ENCODE data around the gene MRPL10. TPM values are rescaled to one million over a fixed set of nuclear protein-coding genes. Genes with fewer than 3 reads are reported as not detected.

The MRPL10 gene
- total RNA-seq, 1 experiment from 2014 or later = 49.3 TPM

DNA sequence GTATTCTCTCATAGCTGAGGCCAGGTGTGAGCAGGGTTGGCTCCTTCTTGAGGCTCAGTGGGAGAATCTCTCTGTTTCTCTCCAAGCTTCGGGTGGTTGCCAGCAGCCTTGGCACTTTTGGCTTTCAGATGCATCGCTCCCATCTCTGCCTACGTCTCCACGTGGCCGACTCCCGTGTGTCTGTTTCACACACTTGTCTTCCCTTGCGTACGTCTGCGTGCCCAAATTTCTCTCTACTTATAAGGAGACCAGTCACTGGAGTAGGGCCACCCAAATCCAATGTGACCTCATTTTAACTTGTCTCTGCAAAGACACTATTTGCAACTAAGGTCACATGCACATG lies 24.5 kb downstream of the MRPL10 start:
- H3K27ac Mint-ChIP-seq (ENCODE audit: low read depth, unreplicated experiment) = no peak overlapping the region
- DNase-seq (ENCODE audit: unreplicated experiment) = no peak
- no TSS peak for BruUV-seq (replicated peaks)
- H3K4me1 Mint-ChIP-seq (ENCODE audit: insufficient read depth, unreplicated experiment) = peaks cover 22% of the 10 kb centered on the region
- TF ChIP-seq, protein P1, sequence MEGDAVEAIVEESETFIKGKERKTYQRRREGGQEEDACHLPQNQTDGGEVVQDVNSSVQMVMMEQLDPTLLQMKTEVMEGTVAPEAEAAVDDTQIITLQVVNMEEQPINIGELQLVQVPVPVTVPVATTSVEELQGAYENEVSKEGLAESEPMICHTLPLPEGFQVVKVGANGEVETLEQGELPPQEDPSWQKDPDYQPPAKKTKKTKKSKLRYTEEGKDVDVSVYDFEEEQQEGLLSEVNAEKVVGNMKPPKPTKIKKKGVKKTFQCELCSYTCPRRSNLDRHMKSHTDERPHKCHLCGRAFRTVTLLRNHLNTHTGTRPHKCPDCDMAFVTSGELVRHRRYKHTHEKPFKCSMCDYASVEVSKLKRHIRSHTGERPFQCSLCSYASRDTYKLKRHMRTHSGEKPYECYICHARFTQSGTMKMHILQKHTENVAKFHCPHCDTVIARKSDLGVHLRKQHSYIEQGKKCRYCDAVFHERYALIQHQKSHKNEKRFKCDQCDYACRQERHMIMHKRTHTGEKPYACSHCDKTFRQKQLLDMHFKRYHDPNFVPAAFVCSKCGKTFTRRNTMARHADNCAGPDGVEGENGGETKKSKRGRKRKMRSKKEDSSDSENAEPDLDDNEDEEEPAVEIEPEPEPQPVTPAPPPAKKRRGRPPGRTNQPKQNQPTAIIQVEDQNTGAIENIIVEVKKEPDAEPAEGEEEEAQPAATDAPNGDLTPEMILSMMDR (IDR thresholded peaks at IDR 0.05; ENCODE audit: unreplicated experiment) = no peak
- no peak overlapping the region for H3K4me3 Mint-ChIP-seq (ENCODE audit: unreplicated experiment)
- H3K9me3 Mint-ChIP-seq (ENCODE audit: unreplicated experiment) = no peaks in the 10 kb centered on the region
- ChIA-PET CTCF (no interaction called here), POLR2A (no interaction called here)
- intact Hi-C loops (cut with micrococcal nuclease) = no loop called here
- H3K36me3 Mint-ChIP-seq (ENCODE audit: insufficient read depth, unreplicated experiment) = no peaks in the 10 kb centered on the region
- no peaks in the 10 kb centered on the region for H3K27me3 Mint-ChIP-seq (ENCODE audit: insufficient read depth, unreplicated experiment)

DNA sequence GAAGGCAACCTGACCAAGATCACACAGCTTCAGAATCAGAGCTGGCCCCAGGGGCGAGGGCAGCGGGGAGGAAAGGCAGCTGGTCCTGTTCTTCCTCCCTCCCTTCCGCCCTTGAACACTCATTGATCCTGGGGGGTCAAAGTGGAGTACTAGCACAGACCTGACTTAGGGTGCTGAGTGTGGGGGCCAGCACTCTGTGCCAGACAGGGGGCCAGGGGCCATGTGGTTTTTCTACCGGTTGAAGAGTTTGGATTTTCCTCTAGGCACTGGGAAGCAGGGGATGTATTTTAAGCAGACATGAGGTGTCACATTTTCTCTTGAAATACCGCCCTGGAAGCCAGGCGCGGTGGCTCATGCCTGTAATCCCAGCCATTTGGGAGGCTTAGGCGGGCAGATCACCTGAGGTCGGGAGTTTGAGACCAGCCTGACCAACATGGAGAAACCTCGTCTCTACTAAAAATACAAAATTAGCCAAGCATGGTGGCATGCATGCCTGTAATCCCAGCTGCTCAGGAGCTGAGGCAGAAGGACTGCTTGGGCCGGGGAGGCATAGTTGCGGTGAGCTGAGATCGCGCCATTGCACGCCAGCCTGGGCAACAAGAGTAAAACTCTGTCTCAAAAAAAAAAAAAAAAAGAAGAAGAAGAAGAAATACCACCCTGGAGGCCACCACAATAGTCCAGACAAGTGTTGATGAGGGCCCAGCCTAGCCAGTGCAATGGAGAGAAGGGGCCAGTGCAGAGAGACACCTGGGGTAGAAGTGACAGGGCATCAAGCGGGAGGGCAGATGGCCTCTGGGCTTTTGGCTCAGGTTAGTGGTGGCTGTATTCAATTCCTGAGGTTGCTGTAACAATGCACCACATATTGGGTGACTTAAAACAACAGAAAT lies 25.1 kb downstream of the MRPL10 start:
- no peak overlapping the region for H3K27ac Mint-ChIP-seq (ENCODE audit: low read depth, unreplicated experiment)
- peaks cover 16% of the 10 kb centered on the region for H3K4me1 Mint-ChIP-seq (ENCODE audit: insufficient read depth, unreplicated experiment)
- intact Hi-C loops (cut with micrococcal nuclease) = no loop called here
- H3K9me3 Mint-ChIP-seq (ENCODE audit: unreplicated experiment) = no peaks in the 10 kb centered on the region
- no peaks in the 10 kb centered on the region for H3K36me3 Mint-ChIP-seq (ENCODE audit: insufficient read depth, unreplicated experiment)
- TF ChIP-seq, protein P1 (IDR thresholded peaks at IDR 0.05; ENCODE audit: unreplicated experiment) = no peak
- no peaks in the 10 kb centered on the region for H3K27me3 Mint-ChIP-seq (ENCODE audit: insufficient read depth, unreplicated experiment)
- BruUV-seq (replicated peaks) = no TSS peak
- no peak overlapping the region for H3K4me3 Mint-ChIP-seq (ENCODE audit: unreplicated experiment)
- ChIA-PET CTCF (interaction anchor here (0.6 to 0.7 kb wide), 2 partner anchors 16 to 89 kb away, joined by 3 read pairs; no protein-coding TSS in a partner anchor), POLR2A (no interaction called here)
- no peak for DNase-seq (ENCODE audit: unreplicated experiment)

DNA sequence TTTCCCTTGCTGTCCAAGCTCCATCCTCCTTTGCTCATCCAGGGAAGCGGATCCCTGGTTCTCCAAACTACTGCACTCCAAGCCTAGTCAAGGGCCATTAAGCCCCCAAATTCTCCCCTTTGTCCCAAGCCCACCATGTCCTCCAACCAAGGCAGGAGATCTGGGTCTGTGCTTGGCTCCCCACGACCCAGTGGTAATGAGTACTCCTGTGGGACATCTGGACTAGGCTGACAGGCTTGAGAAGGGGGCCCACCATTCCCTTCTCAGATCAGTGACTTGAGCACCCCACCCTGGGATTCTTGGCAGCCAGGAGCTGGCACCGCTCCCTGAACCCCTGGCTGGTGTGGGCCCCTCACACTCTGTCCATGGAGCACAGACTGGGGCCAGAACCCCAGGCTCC lies 26.9 kb downstream of the MRPL10 start:
- TF ChIP-seq, protein P1 (IDR thresholded peaks at IDR 0.05; ENCODE audit: unreplicated experiment) = no peak
- no TSS peak for BruUV-seq (replicated peaks)

DNA sequence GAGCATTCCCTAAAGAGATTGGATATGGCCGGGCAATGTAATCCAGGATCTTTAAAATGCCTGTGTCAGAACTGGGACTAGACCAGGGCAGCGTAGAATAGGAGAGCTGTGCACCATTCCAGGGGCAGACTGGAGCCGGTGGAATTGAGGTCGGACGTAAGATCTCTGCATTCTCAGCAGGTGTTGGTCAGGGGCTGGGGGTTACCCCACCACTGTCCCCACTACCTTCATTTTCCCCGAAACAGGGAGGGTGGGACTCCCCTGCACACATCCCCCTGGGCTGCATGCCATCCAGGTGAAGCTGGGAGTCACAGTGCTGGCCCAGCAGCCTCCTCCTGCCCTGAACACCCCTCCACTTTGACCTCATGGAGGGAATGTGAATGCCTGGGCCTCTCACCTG lies 27.6 kb downstream of the MRPL10 start:
- Mint-ChIP-seq H3K9me3 (ENCODE audit: unreplicated experiment) (no peaks in the 10 kb centered on the region), H3K4me1 (ENCODE audit: insufficient read depth, unreplicated experiment) (no peaks in the 10 kb centered on the region), H3K36me3 (ENCODE audit: insufficient read depth, unreplicated experiment) (no peaks in the 10 kb centered on the region), H3K27me3 (ENCODE audit: insufficient read depth, unreplicated experiment) (no peaks in the 10 kb centered on the region), H3K27ac (ENCODE audit: low read depth, unreplicated experiment) (no peak overlapping the region), H3K4me3 (ENCODE audit: unreplicated experiment) (no peak overlapping the region)
- POLR2A ChIA-PET = interaction anchor here (1.0 to 1.2 kb wide), 2 partner anchors 18 to 103 kb away, joined by 3 to 4 read pairs; partner anchors contain the start of gene OSBPL7
- intact Hi-C loops (cut with micrococcal nuclease) = no loop called here
- CTCF ChIA-PET = interaction anchor here (0.8 to 2.2 kb wide), 3 partner anchors 18 to 123 kb away, joined by 3 to 5 read pairs (median 4); partner anchors contain the start of gene OSBPL7
- DNase-seq (ENCODE audit: unreplicated experiment) = no peak
- no TSS peak for BruUV-seq (replicated peaks)
- TF ChIP-seq, protein P1 (IDR thresholded peaks at IDR 0.05; ENCODE audit: unreplicated experiment) = no peak

More for the DNA sequence above, 26.9 kb downstream of the MRPL10 start:
- H3K27ac Mint-ChIP-seq (ENCODE audit: low read depth, unreplicated experiment) = no peak overlapping the region
- POLR2A ChIA-PET = interaction anchor here (1.2 kb wide), 1 partner anchor 104 kb away, joined by 3 read pairs; no protein-coding TSS in a partner anchor
- no peaks in the 10 kb centered on the region for H3K9me3 Mint-ChIP-seq (ENCODE audit: unreplicated experiment)
- H3K4me1 Mint-ChIP-seq (ENCODE audit: insufficient read depth, unreplicated experiment) = no peaks in the 10 kb centered on the region
- H3K36me3 Mint-ChIP-seq (ENCODE audit: insufficient read depth, unreplicated experiment) = no peaks in the 10 kb centered on the region
- CTCF ChIA-PET = interaction anchor here (0.8 to 1.6 kb wide), 4 partner anchors 23 to 139 kb away, joined by 3 to 4 read pairs (median 4); no protein-coding TSS in a partner anchor
- no peak overlapping the region for H3K4me3 Mint-ChIP-seq (ENCODE audit: unreplicated experiment)
- no peak for DNase-seq (ENCODE audit: unreplicated experiment)
- intact Hi-C loops (cut with micrococcal nuclease) = no loop called here
- H3K27me3 Mint-ChIP-seq (ENCODE audit: insufficient read depth, unreplicated experiment) = no peaks in the 10 kb centered on the region
